Suppressor macrophage treated with lipopolysaccharide for 1 hour (primary cell): Measurements from ENCODE around the gene CRIP2.

Source experiments
- DNase-seq, 3 donors: peaks; one replicate each; pipeline ENCODE4 v3.0.0-alpha.2; 2020 to 2022

CRIP2 gene

DNA sequence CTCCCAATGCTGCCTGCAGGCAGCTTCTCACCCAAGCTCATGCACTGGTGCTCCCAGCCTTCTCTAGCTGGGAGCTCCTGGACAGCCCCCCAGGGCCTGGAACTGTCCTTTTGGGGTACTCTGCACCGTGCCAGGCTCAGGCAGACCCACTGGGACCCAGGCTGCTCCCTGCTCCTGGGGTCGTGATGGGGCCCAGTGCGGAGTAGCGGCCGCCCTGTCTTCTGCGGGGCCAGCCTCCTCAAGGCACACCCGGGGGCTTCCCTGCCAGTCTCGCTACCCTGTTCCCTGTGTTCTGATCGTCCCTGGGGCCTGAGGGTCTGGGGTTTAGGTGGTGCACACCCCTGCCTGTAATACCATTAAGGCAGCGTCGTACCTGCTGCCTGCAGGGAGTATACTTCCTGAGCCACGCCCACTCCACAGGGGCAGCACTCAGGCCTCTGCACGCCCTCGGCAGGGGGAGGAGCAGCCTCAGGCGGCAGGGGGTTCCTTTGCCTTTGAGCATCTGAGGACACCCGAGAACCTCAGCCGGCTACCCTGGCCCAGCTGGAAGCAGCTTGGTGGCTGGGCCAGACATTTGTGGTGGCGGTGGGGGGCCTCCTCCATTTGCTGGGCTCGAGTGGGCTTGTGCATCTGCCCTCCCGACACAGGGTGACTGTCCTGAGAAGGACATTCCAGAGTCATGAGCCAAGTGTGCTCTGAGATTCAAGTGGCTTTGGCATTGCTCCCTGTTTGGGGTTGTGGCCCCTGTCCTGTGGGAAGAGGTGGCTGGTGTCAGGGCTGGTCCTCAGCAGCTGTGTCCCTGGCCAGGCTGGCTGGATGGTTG is 9.2 kb upstream of the CRIP2 start:
- no peak for DNase-seq

DNA sequence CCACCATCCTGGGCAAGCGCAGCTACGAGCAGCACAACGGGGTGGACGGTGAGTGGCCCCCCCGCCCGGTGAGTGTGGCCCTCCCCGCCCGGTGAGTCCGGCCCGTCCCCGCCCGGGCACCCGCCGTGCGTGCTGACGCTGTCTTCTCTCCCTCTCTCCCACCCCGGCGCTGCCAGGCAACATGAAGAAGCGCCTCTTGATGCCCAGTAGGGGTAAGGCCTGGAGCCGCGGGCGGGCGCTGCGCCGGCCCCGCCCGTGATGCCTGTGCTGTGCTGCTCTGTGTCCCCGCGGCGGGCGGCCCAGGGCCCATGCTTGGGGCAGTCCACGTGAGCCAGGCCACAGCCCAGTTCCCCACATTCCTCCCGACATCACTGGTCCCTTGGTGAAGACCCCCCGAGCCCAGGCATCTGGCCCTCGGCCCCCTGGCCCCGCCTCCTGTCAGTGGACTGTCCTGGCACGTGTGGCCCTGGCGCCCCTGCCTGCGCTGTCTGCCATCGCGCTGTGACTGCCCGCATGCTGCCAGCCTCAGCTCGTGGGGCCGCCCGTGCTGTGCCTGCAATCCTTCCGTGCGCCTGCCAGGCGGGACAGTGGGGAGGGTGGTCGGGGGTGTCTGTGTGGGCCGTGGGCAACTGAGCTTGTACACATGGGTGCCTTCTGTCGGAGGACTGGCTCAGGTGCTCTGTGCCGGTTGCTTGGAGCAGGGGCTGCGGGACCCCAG is 7.9 kb upstream of the CRIP2 start:
- DNase-seq, result no peak

DNA sequence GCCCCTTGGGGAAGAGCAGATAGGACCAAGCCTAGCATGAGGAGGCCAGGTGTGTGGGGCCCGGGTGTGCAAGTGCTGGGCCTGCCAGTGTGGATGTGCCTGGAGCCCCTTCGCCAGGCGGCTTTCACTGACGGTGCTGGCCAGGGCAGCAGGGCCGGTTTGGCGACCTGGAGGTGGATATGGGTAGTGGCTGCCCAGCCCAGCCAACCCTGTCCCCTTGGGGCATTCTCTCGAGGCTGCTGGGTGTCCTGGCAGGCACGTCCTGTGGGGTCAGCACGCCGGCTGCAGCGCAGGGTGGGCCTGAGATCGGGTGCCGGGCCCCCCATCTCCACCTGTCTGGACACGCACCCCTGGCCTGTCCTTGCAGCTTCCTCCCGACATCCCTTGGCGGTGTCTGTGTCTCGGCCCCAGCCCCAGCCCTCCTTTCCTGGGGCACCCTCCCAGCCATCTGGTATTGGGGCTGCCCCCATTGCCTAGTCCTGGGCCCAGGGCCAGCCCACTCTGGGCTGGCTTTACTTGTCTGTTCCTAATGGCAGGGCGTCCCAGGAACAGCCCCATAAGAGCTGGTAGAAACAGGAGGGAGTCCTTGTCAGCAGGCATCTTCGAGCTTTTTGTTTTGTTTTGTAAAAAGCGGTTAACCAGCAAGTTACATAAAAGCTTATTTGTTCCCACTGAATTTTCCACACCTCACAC is 7.2 kb upstream of the CRIP2 start:
- DNase-seq, result no peak

DNA sequence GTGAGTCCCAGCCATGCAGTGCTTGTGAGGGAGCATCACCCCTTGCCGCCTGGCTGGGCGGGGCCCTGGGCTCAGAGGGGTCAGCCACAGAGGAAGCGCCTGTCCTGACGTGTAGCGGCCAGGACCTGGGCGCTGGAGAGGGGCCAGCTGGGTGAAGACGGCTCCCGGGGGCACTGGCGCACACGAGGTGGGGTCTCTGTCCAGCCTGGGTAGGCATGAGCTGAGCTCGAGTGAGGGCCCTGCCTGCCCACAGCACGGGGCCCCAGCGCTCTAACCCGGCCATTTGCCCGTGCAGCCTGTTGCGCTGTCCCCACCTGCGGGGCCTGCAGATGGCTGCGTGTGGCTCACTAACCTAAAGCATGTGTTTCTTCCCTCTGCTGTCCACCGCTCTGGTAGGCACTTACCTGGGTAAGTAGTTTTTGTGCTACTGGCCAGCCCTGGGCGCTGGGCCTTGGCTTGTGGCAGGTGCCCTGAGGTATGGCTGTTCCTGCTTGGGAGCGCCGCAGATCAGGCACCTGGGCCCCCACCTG is 6.6 kb upstream of the CRIP2 start:
- DNase-seq, result no peak

DNA sequence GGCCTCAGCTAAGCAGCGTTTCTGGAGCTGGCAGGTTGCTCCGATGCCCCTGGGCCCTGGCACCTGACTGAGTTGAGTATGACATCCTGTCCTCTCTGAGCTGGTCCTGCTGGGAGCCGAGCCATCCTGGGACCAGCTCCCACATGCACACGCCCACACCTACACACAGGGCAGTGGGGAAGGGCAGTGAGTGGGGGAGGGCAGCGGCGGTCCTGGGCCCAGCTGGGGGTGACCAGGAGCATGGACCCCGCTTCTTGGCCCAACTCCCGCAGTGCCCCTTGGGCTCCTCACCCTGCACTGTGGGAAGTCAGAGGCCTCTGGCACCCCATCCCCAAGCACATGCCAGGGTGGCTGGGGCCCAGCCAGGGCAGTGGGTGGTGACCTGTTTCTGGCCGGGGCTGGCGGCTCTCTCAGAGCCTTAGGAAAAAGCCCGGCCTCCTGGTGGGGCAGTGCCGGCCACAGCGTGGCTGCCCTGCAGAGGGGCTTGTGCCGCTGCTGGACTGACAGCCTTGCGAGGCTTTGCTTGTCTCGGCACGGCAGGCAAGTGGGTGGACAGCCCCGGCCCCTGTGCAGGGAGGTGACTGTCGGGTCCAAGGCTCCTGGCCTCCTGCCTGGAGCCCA is 5.9 kb upstream of the CRIP2 start:
- no peak for DNase-seq

DNA sequence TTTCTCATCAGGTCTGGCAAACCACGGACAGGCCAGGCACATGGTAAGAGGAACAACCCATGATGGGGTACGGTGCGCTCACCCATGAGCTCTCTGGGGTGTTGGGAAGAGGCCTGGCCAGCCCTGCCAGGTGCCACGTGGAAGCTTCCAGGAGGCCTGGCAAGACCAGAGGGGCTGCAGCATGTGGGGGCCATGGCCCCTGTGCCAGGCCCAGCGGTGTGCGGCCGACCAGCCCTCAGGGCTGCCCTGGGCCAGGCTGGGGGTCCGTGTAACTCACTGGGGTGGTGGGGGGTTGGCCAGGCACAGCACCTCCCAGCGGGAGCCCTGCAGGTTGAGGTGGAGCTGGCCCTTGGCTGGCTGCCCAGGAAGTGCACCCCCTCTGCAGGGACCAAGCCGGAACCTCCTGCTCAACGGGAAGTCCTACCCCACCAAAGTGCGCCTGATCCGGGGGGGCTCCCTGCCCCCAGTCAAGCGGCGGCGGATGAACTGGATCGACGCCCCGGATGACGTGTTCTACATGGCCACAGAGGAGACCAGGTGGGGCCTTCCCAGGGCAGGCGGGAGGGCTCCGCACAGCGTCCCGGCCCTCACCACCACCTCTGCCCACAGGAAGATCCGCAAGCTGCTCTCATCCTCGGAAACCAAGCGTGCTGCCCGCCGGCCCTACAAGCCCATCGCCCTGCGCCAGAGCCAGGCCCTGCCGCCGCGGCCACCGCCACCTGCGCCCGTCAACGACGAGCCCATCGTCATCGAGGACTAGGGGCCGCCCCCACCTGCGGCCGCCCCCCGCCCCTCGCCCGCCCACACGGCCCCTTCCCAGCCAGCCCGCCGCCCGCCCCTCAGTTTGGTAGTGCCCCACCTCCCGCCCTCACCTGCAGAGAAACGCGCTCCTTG is 4.9 kb upstream of the CRIP2 start:
- no peak for DNase-seq

DNA sequence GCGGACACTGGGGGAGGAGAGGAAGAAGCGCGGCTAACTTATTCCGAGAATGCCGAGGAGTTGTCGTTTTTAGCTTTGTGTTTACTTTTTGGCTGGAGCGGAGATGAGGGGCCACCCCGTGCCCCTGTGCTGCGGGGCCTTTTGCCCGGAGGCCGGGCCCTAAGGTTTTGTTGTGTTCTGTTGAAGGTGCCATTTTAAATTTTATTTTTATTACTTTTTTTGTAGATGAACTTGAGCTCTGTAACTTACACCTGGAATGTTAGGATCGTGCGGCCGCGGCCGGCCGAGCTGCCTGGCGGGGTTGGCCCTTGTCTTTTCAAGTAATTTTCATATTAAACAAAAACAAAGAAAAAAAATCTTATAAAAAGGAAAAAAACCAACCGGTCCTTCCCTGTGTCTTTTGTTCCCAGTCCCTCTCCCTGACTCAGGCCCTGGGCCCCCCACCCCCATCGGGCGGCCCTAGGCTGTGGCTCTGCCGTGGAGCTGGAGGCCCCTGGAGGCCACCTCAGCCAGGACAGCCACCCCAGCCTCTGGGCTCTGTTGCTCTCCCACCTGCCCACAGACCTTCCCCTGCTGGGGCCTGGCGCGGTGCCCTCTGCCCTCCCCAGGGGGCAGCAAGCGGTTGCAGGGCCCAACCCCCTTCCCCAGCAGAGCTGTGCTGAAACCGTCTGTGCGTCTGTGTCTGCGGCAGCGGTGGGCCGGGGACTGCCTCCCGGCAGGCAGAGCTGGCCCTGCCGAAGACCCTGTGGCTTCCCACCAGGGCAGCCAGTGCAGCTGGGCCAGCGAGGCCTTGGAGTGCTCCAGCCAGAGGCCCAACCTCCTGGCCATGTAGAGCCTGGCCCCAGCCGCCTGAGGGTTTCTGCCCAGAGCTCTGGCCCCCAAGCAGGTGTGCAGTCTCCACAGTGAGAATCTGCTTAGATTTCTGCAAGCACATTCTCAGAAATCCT is 4.0 kb upstream of the CRIP2 start:
- no peak for DNase-seq

DNA sequence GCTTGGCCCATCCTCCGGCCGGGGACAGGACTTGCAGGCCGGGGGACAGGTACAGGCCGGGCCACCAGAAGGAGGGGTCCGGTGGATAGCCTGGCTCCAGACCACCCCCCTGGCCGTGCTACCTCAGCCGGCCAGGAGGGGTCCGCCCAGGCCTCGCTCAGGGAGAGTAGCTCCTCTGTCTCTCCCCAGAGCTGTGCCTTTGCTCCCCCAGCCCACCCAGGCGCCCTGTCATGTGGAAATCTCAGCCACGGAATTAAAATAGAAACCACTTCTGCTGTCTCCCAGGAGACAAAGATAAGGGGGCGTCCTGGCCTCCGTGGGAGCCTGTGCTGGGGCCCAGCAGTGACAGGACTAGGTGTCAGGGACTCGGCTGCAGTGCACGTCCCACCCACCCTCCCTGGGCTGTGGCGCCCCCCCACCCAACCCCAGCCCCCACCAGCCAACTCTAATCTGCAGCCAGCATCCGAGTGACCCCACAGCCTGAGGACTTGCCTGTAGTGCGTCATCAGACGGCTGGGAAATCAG is 3.3 kb upstream of the CRIP2 start:
- DNase-seq, result no peak

DNA sequence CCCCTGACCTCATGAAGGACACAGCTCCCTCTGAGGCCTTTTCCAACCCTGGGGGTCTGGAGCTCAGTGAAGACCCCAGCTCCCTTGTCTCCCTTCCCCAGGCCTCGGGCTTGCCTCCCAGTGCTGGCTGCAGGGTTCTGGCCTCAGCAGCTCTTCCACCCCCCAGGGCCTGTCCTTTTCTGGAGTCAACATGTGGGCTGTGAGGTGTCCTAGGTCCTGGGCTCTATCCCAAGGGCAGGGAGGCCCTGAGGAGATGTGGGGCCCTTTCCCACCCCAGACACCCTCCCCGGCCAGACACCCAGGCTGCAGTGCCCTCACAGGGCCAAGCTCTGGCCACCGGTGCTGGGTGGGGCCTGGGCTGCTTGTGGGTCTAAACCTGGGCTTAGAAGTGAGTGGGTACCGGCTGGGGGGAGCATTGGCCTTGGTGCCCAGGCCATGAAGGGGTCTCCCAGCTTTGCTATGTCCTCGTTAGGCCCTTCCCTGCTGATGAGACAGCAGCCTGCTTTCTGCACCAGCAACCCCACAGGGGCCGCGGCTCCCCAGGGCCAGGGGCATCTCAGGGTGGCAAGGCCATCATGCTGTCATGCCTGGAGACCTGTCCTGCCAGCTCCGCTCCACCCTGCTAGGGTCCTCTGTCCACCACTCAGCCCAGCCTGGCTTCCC is 2.7 kb upstream of the CRIP2 start:
- no peak for DNase-seq

DNA sequence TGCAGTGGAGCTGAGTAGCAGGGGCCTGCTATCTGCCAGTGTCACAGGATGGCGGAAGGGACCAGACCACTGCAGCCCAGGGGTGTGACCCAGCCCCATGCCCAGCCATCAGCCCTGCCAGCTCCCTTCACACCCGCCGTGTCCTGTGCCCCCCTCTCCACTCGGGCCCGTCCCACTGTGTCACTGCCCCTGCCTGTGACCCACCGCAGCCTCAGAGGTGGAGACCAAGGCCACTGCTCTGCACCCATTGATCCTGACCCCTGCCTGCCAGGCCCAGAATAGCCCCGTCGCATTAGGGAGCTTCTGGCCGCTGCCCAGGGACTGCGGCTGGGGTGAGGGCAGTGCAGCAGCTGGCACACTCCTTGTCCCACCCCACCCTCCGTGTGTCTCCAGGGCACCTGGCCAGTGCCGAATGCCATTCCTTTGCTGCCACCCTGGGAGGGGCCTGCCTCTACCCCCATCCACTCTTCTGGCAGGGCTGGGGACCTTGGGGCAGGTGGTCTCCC is 2.1 kb upstream of the CRIP2 start:
- DNase-seq, result no peak

DNA sequence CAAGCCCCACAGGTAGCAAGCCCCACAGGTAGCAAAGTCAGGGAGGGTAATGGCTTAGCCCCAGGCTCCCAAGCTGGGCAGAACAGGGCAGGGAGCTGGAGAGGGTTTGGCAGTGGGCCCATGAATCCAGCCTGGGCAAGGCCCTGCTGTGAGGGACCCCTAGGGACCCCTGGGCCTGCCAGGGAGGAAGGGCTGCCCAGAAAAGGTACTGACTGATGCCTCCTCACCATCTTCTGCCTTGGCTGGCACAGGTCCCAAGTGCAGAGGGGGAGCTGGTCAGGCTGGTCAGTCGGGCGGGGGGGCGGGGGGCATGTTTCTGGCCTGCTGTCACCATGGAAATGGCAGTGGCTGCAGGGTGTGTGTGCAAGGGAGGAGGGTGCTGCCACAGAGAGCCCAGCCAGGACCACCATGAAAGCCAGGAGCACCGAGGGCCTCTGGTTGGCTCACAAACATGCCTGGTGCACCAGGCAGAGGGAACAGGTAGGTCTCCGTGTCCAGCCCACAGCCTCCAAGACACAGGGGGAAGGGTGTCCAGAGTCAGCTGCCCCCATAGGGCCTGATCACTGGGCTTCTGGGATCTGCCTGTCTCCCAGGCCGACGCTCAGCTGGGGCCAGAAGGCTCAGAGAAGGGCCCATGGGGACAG is 1.5 kb upstream of the CRIP2 start:
- no peak for DNase-seq

DNA sequence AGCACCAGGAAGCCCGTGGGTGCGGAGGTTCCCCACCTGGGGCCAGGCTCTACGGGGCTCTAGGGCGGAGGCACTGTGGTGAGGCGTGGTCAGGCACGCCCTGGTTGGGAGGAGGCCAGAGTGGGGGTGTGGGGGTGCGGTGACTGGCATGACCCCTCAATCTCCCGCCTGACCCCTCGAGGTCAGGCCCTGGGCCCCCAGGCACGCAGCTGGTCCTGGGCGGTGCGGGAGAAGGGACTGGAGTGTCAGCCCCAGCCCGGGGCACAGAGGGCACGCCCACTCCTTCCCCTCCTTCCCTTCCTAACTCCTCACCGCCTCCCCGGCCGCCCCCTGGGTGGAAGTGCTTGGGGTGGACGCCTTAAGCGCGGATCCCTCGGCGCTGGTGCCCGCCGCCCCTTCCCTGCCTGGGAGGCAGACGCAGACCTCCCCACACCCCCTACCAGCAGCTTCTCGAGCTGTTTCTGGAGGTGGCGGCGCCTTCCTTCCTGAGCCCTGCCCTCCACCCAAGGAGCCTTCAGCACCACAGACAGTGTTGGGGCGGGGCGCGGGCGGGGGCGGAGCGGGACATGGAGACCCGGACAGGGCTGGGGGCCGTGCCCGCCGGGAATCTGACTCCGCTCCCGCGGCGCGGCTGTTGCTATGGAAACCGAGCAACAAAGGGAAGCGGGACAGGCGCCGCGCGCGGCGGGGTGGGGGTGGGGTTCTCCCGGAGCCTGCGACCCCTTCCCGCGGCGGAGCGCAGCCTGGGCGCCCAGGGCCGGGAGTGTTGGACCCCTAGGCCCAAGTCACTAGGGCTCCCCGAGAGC is 741 bp upstream of the CRIP2 start:
- DNase-seq, result peak; percentile 49 to 66 (median 49)

DNA sequence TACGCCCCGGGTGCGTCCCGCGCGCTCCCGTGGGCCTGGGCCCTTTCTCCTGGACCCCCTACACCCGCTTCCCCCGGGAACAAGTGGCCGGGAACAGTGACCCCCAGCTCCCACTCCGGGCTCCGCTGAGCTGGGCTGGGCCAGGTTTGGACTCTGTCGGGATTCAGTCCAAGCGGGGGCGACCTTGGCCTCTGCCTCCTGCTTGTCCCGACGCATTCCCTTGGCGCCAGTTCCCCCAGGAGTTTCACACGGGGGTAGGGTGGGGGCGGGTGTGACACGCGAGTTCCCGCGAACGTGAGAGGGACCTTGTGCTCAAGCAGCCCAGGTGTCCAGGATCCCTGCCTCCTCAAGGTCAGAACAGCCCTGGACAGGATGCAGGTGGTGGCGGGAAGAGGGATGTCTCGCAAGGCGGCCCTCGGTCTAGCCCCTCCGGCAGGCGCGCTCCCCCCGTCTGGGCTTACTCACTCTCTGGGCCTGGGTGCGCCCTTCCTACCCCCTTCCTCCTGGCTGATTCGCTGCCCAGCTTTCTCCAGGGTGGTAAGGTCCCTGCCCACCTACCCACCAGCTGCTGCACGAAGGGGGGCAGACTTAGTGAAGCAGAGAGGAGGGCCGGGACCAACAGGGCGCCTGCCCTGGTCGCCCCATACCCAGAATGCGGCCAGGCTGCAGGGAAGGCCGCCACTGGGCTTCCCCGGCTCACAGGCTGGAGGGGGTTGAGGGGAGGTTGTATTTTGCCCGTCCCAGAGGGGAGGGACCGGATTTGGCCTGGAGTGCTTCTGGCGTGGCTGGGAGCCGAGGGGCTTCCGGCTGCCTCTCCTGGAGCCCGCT is 862 bp downstream of the CRIP2 start:
- DNase-seq, result no peak

DNA sequence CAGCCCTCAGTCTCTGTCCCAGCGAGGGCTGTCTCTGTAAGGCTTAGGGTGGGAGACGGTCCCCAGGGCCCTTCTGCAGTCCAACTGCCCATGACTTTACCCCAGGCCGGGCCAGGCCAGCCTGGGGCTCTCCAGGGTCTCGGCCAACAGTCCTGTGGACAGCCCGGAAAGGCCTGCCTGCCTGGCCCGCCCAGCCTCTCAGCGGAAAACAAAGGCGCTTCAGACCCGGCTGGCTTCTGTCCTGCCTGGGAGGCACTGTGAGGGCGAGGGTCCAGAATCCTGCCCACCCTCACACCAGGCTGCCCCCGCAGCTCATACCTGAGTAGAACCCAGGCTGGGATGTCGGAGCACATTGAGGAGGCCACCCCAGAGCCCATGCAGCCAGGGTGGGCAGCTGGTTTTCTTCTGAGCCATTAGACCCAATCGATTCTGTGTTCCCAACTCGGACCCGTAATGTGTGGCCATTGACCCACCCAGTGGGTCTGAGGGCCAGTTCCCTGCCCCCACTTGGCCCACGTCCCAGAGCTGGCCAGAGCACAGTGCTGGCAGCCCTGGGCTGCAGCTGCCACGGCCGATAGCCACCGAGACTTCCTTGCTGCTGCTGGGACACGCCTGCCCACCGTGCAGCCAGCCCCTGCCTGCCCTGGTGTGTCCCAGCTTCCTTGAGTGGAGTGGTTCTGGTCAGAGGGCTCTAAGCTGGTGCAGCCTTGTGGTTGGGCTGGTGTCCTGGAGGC is 1.6 kb downstream of the CRIP2 start:
- DNase-seq, result no peak

DNA sequence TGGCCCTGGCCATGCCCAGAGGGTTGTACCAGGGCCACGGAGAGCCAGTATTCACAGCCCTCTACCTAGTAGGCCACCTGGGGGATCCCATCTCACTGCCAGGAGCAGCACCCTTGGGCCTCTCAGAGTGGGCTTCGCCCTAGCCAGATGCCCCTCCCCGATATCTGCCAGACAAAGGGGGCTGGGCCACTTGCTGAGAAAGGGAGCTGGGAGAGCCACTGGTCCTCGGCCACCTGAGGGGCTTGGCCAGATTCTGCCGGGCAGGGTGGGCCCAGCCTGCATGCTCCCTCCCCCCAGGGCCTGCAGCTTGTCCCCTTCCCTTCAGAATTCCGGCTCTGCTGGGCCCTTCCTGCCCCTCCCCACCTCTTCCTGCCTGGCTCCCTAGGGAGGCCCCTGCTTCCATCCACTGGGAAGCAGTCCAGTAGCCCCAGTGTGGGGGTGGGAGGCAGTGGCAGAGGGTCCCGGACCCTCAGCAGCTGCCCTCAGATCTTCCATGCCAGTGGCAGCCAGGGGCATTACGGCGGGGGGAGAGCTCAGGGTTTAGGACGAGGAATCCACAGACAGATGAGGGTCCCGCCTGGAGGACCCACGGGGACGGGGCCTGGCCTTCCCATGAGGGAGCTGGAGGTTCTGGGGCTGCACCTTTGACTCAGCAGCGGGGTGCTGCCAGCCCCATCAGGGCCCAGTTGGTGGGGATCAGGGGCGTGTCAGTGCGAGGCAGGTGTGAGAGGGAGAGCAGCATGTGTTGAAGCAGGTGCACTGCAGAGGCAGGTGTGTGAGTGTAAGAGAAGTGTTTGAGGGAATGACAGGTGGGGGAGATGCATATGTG is 2.4 kb downstream of the CRIP2 start:
- no peak for DNase-seq
